ENCODE measurements around the gene SF3B3. TPM values are rescaled to one million over a fixed set of nuclear protein-coding genes. Genes with fewer than 3 reads are reported as not detected.

SF3B3 gene
- total RNA-seq, 1 donor from 2014 or later, result 188 TPM

- H3K4me3 Mint-ChIP-seq, result no peak overlapping the region
- H3K36me3 Mint-ChIP-seq, result peaks cover 21% of the 10 kb centered on the region
- H3K27me3 ChIP-seq, result no peaks in the 10 kb centered on the region
Observed at GRCh38 chr16:70510216-70510615, 13.4 kb upstream of the SF3B3 start.

GRCh38 chr16:70511833-70512232, 11.8 kb upstream of the SF3B3 start:
- no peak overlapping the region for H3K27ac ChIP-seq
- H3K4me1 ChIP-seq, result no peaks in the 10 kb centered on the region
- Mint-ChIP-seq H3K9me3 (no peaks in the 10 kb centered on the region), H3K4me1 (no peaks in the 10 kb centered on the region), H3K27ac (no peak overlapping the region), H3K27me3 (ENCODE audit: insufficient read depth, low read depth) (peaks cover 2% of the 10 kb centered on the region), H3K4me3 (no peak overlapping the region), H3K36me3 (peaks cover 25% of the 10 kb centered on the region)
- no peaks in the 10 kb centered on the region for H3K27me3 ChIP-seq
- H3K4me2 ChIP-seq, result no peak overlapping the region
- H3K4me3 ChIP-seq, result no peak overlapping the region
- H3K9me3 ChIP-seq (ENCODE audit: low read depth), result no peaks in the 10 kb centered on the region
- TF ChIP-seq CTCF (IDR thresholded peaks at IDR 0.05), result no peak
- no peak for TF ChIP-seq EZH2 (IDR thresholded peaks at IDR 0.05)
- TF ChIP-seq EZH2phosphoT487 (IDR thresholded peaks at IDR 0.05), result no peak
- H3F3A ChIP-seq (ENCODE audit: low read depth), result no peaks in the 10 kb centered on the region
- H2AFZ ChIP-seq (replicated peaks), result no peak overlapping the region
- no peak overlapping the region for H3K9ac ChIP-seq
- H3K36me3 ChIP-seq, result no peaks in the 10 kb centered on the region
- no peak for DNase-seq (ENCODE audit: low spot score)
- H4K20me1 ChIP-seq (ENCODE audit: low read depth), result no peaks in the 10 kb centered on the region
- no peaks in the 10 kb centered on the region for H3K79me2 ChIP-seq (ENCODE audit: low read depth)

More at GRCh38 chr16:70510216-70510615, 13.4 kb upstream of the SF3B3 start:
- no peak for DNase-seq (ENCODE audit: low spot score)
- Histone ChIP-seq H3K4me3 (no peak overlapping the region), H3K9ac (no peak overlapping the region), H4K20me1 (ENCODE audit: low read depth) (no peaks in the 10 kb centered on the region), H3K27ac (no peak overlapping the region), H3F3A (ENCODE audit: low read depth) (no peaks in the 10 kb centered on the region), H3K9me3 (ENCODE audit: low read depth) (no peaks in the 10 kb centered on the region), H3K36me3 (no peaks in the 10 kb centered on the region), H3K4me2 (no peak overlapping the region), H3K79me2 (ENCODE audit: low read depth) (no peaks in the 10 kb centered on the region), H2AFZ (replicated peaks) (no peak overlapping the region), H3K4me1 (no peaks in the 10 kb centered on the region)
- TF ChIP-seq EZH2 (IDR thresholded peaks at IDR 0.05), result no peak
- no peak for TF ChIP-seq CTCF (IDR thresholded peaks at IDR 0.05)
- no peak for TF ChIP-seq EZH2phosphoT487 (IDR thresholded peaks at IDR 0.05)
- no peaks in the 10 kb centered on the region for H3K4me1 Mint-ChIP-seq
- H3K27me3 Mint-ChIP-seq (ENCODE audit: insufficient read depth, low read depth), result peaks cover 2% of the 10 kb centered on the region
- H3K9me3 Mint-ChIP-seq, result no peaks in the 10 kb centered on the region
- no peak overlapping the region for H3K27ac Mint-ChIP-seq

GRCh38 chr16:70512456-70512855, 11.2 kb upstream of the SF3B3 start:
- Histone ChIP-seq H3K4me2 (no peak overlapping the region), H3F3A (ENCODE audit: low read depth) (no peaks in the 10 kb centered on the region), H3K36me3 (no peaks in the 10 kb centered on the region), H3K4me1 (no peaks in the 10 kb centered on the region), H3K79me2 (ENCODE audit: low read depth) (no peaks in the 10 kb centered on the region), H3K4me3 (no peak overlapping the region), H3K9me3 (ENCODE audit: low read depth) (no peaks in the 10 kb centered on the region), H2AFZ (replicated peaks) (no peak overlapping the region), H4K20me1 (ENCODE audit: low read depth) (no peaks in the 10 kb centered on the region), H3K27ac (no peak overlapping the region), H3K9ac (no peak overlapping the region), H3K27me3 (no peaks in the 10 kb centered on the region)
- DNase-seq (ENCODE audit: low spot score), result no peak
- H3K4me3 Mint-ChIP-seq, result no peak overlapping the region
- peaks cover 2% of the 10 kb centered on the region for H3K27me3 Mint-ChIP-seq (ENCODE audit: insufficient read depth, low read depth)
- H3K4me1 Mint-ChIP-seq, result no peaks in the 10 kb centered on the region
- H3K27ac Mint-ChIP-seq, result no peak overlapping the region
- peaks cover 27% of the 10 kb centered on the region for H3K36me3 Mint-ChIP-seq
- H3K9me3 Mint-ChIP-seq, result no peaks in the 10 kb centered on the region
- no peak for TF ChIP-seq EZH2phosphoT487 (IDR thresholded peaks at IDR 0.05)
- TF ChIP-seq EZH2 (IDR thresholded peaks at IDR 0.05), result no peak
- TF ChIP-seq CTCF (IDR thresholded peaks at IDR 0.05), result no peak
